GM18520 (cell line): ENCODE results near the gene NANS.
"Not testable (repeated sequence)": the region's sequence is repeated elsewhere in the genome, so short reads cannot be mapped to it uniquely, and the experiment has no call there.

ENCODE experiments used
- ATAC-seq: cut with Tn5 transposase; IDR thresholded peaks from one replicate; pipeline ENCODE4 v1.9.1; 2021; ENCODE audit not compliant: unreplicated experiment

NANS gene

GRCh38 chr9:98075332-98075805 lies 18.8 kb downstream of the NANS start:
- no peak for ATAC-seq

GRCh38 chr9:98076514-98076890 lies 20.0 kb downstream of the NANS start:
- not testable (repeated sequence) for ATAC-seq

- no peak for ATAC-seq
Observed at GRCh38 chr9:98078895-98079294, 22.4 kb downstream of the NANS start.

GRCh38 chr9:98080326-98080725 lies 23.8 kb downstream of the NANS start:
- ATAC-seq: no peak

GRCh38 chr9:98080780-98081179 lies 24.2 kb downstream of the NANS start:
- ATAC-seq: no peak

GRCh38 chr9:98081477-98082219 lies 25.1 kb downstream of the NANS start:
- ATAC-seq: no peak

- ATAC-seq: no peak
Observed at GRCh38 chr9:98083061-98083501, 26.5 kb downstream of the NANS start.

GRCh38 chr9:98083566-98084183 lies 27.1 kb downstream of the NANS start:
- no peak for ATAC-seq

- ATAC-seq: no peak
Observed at GRCh38 chr9:98084396-98084795, 27.9 kb downstream of the NANS start.

- ATAC-seq: no peak
Observed at GRCh38 chr9:98085058-98085457, 28.5 kb downstream of the NANS start.

- ATAC-seq: no peak
Observed at GRCh38 chr9:98085944-98086343, 29.4 kb downstream of the NANS start.

- ATAC-seq: no peak
Observed at GRCh38 chr9:98086461-98086860, 29.9 kb downstream of the NANS start.

- ATAC-seq: no peak
Observed at GRCh38 chr9:98087420-98088354, 31.2 kb downstream of the NANS start.

- ATAC-seq: not testable (repeated sequence)
Observed at GRCh38 chr9:98090674-98091073, 34.1 kb downstream of the NANS start.

- ATAC-seq: no peak
Observed at GRCh38 chr9:98091735-98092612, 35.4 kb downstream of the NANS start.

GRCh38 chr9:98092613-98092931 lies 36.0 kb downstream of the NANS start:
- ATAC-seq: no peak

GRCh38 chr9:98094316-98094715 lies 37.8 kb downstream of the NANS start:
- no peak for ATAC-seq

- no peak for ATAC-seq
Observed at GRCh38 chr9:98094851-98095250, 38.3 kb downstream of the NANS start.

- no peak for ATAC-seq
Observed at GRCh38 chr9:98095401-98095800, 38.9 kb downstream of the NANS start.

- no peak for ATAC-seq
Observed at GRCh38 chr9:98096091-98096490, 39.6 kb downstream of the NANS start.

GRCh38 chr9:98097836-98098235 lies 41.3 kb downstream of the NANS start:
- no peak for ATAC-seq
